T1000 (cell line): ENCODE data around the gene POLR1G.

ENCODE experiments used
- DNase-seq: peaks from one replicate; lab custom pipeline; 2025; ENCODE audit warnings: mixed read lengths; lab: John Stamatoyannopoulos, UW

Gene POLR1G

DNA sequence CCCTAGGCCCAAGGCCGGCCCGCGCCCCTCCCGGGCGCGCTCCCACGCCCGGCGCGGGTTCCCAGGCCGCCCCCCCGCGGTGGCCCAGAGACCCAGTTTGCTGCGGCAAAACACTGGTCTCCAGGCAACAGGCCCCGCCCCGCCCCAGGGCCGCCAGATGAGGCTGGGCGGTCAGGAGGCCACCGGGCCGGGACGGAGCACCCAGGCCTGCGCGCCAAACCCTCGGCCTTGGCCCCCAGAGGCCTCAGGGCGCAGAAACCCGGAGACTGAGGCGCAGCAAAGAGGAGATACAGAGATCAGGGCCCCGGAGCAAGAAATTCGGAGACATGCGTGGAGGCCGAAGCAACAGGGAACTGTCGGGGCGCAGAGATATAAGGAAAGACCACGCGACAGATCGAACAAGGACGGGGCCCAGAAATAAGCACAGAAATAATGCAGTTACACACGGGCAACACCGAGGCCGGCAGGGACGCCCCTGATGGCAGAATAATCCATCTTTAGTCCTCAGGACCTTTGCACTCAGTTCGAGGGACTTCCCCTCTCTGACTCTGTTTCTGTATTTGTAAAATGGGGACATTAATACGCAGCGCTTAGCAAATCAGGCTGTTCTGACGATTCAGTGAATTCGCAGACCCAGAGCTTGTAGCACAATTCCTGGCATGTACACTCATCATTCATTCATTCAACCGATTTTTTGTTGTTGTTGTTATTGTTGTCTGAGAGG lies 38.0 kb downstream of the POLR1G start:
- peak; percentile 72 for DNase-seq

DNA sequence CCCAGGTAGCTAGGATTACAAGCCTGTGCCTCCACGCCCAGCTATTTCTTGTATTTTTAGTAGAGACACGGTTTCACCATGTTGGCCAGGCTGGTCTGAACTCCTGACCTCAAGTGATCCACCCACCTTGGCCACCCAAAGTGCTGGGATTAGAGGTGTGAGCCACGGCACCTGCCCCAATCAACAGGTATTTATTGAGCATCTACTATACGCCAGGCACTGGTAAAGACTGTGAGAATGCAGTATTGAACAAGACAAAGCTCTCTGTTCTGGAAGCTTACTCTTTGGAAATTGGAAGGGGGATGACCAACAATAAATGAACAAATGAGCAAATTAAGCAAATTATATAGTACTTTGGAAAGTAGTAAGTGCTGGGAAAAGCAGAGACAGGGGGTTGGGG lies 38.7 kb downstream of the POLR1G start:
- DNase-seq: no peak

DNA sequence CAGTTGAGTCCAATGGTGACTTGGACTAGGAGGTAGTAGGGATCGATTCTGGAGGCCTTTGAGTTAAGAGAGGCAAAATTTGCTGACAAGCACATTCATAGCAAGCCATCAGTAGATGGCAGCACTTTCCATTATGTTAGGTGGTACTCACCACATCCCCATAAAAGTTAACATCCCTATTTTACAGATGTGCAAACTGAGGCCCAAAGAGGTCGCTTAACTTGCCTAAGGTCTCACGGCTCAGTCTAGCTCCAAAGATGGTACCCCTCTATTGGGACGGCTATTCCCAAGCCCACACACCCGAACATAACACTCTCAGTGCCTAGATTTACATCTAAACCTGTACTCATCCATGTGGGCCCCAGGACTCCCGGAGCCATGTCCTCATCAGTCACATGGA lies 39.9 kb downstream of the POLR1G start:
- DNase-seq: no peak

DNA sequence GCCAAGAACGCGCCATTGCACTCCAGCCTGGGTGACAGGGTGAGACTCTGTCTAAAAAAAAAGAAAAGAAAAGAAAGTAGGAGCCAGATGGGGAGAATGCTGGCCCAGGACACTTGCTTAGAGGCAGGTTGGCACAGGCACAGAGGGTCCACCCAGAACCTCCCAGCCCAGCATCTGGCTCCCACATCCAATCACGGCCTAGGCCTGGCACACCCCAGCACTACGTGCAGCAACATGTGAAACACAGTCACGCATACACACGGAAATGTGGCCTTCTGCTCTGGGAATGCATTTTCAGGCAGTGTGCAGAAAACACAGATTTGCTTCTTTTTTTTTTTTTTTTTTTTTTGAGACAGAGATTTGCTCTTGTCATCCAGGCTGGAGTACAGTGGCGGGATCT lies 40.5 kb downstream of the POLR1G start:
- no peak for DNase-seq

DNA sequence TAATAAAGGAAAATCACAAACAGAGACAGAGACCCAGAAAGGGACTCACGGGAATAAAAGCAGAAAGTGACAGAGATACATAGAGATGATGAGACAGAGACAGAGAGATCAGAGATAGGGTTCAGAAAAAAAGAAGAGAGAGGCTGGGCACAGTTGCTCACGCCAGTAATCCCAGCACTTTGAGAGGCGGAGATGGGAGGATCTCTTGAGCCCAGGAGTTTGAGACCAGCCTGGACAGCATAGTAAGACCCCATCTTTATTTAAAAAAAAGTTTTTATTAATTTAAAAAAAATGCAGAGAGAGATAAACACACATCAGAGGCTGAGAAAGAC lies 41.9 kb downstream of the POLR1G start:
- no peak for DNase-seq

DNA sequence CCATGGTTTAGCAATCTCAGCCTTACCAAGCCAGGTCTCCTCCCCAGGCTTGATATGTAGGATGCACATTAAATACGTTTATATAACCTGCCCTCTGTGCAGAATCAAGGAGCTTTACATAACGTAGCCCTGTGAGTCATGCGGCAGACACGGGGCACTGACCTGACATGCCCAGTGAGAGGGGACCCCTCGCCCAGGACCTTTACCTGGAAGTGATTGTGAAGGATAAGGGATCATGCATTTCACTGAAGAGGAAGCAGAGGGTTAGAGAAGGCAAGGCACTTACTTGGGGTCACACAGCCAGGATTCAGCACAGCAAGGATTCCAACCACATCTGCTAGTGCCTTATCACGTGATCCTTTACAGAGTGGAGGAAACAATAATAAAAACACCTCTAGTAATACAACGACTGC lies 42.4 kb downstream of the POLR1G start:
- DNase-seq: no peak

DNA sequence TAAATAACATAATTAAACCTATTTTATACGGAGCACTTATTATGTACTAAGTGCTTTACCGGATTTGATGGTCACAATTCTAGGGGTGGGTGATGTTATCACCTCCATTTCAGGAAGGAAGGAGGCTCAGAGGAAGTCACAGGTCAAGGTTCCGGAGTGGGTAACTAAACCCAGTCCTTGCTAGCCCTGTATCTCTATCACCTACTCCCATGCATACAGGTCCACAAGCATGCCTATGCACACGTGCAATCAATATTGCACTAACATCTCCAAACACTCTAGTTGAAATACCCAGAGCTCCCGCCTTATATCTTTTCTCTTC lies 43.5 kb downstream of the POLR1G start:
- no peak for DNase-seq

DNA sequence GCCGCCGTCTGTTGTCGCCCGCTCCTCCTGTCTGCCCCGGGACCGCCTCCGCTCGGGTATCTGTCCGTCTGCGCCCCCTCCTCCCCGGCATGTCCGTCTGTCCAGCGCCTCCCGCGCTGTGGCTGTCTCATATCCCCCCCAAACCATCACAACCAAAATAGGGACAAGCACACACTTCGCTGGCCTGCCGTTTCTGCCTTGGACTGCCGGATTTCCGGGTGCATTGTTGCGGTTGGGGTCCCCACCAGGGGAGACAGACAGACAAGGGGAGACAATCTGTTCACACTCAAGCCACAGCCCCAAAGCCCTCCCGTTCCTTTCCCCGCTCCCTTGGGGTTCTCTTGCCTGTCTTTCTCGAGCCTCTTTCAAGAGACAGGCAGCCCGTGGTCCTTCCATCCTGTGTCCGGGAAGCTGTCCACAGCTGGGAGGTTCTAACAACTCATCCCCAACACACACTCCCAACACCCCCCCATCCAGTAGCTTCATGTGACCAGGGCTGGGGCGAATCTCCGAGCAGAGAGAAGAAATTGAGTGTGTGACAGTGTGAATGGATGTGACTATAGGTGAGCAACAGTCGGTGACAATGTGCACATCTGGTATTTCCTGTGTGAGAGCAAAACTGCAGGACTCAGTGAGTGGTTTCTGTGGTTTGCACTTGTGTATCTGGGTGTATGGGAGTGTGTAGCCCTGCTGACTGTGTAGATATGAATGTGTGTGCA lies 44.8 kb downstream of the POLR1G start:
- DNase-seq: peak; percentile 21

DNA sequence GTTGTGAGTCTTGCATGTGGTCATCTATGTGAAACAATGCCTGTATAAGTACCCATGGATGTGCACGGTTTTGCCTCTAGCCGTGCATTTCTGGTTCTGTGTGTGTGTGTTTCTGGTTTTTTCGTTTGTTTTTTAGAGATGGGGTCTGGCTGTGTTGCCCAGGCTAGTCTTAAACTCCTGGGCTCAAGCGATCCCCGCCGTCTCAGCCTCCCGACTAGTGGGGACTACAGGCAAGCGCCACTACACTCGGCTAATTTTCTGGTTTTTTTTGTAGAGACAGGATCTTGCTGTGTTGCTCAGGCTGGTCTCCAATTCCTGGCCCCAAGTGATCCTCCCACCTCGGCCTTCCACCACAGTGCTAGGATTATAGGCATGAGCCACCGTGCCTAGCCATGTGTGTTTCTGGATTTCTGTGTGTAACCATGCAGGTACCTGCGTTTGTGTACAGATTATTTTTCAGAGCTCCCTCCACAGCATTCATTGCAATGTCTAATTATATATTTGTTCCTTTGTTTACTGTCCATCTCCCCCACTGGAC lies 45.5 kb downstream of the POLR1G start:
- DNase-seq: no peak

DNA sequence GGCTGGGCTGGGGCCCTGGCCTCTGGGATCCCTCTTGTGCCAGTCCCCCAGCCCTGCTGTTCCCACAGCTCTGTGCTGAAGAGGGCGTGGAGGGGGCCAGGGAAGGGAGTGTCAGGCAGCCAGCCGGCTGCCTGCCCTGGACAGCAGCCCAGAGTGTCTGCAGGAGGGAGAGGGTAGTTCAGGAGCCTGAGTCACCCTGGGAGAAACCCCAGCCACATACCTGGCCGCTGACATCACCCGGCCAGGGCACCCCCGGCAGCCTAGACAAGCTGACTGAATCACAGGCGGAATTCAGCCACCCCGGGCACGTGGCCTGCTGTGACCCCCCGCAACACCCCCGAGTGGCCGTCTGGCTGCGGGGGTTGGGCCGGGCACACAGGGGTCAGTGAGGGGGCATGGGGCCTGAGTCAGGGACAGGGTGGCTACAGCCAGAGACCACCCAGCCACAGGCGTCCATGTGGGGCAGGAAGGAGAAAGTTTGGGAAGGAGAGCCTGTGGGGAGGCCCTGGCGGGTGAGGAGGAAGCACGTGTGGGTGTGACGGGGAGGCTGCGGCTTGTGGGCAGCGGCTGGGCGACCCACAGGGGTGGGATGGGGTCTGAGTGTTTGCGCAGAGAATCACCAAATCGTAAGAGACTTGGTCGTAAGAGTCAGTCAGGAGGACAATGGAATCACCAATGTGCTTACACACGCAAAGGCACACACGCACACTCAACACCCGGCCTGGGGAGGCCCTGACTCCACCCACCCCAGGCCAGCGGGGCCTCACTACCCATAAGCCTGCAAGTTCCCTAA lies 49.5 kb downstream of the POLR1G start:
- peak; percentile 98 for DNase-seq

DNA sequence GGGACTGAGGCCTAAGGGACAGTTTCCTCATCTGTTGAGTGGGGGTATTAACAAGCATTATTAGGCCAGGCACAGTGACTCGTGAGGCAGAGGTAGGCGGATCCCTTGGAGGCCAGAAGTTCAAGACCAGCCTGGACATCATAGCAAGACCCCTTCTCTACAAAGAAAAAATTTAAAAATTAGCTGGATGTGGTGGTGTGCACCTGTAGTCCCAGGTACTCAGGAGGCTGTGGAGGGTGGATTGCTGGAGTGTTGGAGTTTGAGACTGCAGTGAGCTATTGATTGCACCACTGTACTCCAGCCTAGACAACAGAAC lies 50.0 kb downstream of the POLR1G start:
- no peak for DNase-seq

DNA sequence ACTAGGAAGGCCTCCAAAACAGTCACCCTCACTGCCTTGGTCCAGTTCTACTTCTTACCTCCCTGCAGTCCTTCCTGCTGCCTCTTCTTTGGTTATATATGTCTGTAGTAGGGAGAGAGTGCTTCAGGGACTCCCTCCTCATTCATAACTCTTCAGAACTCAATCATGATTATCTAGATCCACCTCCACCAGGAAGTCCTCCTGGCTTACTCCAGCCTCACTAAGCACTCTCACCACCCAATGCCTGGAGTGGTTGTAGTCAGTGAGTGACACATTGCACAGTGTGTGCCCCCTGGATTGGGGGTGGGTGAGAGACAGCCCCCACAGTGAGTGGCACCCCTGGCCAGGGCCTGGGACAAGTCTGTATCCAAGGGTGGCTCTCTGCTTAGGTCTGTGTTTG lies 51.3 kb downstream of the POLR1G start:
- DNase-seq: no peak
